GM18870 (cell line): ENCODE data around the gene MECR.

ENCODE experiments used
- ATAC-seq: cut with Tn5 transposase; IDR thresholded peaks from one replicate; pipeline ENCODE4 v1.9.1; 2021; ENCODE audit warnings: moderate library complexity; ENCODE audit not compliant: unreplicated experiment

The MECR gene

DNA sequence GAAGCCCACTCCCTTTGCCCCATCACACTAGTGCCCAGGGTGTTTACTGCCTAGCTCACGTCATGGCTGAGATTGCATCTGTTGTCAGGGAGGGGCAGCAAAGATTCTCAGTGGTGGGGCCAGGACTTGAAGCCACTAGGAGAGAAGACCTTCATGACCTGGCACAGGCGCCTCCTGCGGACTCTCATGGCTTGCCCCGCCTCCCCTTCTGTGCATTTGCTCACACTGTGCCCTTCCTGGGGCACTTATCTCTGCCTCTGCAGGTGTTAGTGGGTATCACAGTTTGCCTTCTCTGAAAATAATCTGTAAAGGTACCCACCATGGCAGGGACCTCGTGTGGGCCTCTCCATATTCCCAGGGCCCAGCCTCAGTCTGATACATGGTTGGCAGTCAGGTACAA lies 25.7 kb upstream of the MECR start:
- ATAC-seq = no peak

DNA sequence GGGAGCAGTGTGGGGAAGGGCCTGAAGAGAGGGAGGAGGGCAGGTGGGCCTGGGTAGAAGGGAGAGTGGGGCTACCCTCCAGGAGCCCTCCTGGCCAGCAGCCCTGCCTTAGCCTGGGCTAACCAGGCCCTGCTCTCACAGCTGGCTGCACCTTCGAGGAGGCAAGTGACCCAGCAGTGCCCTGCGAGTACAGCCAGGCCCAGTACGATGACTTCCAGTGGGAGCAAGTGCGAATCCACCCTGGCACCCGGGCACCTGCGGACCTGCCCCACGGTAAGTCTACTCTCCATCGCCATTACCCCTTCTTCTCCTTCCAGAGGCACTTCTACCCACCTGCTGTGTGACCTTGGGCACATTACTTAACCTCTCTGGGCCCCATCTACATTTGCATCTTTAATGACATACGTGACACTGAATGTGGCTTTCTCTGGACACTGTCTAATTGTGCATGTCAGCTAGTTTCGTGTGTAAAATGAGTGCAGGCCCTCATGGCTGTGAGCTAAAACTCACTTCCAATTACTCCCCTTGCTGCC lies 24.5 kb upstream of the MECR start:
- no peak for ATAC-seq

DNA sequence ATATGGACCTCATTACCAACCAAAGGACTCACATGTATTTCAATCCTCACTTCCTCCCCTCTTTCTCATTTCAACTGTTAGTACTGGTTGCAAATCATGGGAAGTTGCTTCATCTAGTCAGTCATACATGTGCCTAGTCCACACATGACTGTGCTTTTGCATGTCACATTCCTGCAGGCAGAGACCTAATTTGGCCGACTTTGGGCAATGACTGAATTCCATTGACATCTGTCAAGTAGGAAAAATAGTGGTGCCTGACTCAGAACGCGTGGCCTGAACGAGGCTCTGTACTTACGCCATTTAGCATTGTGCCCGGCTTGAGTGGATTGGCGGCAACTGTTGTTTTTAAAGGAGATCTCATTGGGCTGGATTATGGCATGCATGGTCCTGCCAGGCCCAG lies 23.6 kb upstream of the MECR start:
- ATAC-seq = no peak

DNA sequence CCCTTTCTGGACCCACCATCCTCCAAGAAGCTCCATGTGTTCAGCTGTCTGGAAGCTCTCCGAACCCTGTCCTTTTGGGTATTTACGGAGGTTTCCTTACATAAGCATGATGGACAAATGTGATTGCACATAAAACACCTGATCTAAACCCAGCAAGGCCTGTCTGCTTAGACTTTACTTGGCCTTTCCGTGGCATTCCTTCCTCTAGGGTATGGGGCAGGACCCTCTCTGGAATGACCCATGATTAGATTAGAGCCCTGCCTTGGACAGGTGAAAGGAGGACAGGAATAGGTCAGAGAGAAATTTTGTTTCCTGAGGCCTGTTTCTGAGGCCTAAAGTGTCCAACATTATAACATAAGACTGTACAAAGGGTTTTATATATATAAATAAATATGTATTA lies 22.4 kb upstream of the MECR start:
- no peak for ATAC-seq

DNA sequence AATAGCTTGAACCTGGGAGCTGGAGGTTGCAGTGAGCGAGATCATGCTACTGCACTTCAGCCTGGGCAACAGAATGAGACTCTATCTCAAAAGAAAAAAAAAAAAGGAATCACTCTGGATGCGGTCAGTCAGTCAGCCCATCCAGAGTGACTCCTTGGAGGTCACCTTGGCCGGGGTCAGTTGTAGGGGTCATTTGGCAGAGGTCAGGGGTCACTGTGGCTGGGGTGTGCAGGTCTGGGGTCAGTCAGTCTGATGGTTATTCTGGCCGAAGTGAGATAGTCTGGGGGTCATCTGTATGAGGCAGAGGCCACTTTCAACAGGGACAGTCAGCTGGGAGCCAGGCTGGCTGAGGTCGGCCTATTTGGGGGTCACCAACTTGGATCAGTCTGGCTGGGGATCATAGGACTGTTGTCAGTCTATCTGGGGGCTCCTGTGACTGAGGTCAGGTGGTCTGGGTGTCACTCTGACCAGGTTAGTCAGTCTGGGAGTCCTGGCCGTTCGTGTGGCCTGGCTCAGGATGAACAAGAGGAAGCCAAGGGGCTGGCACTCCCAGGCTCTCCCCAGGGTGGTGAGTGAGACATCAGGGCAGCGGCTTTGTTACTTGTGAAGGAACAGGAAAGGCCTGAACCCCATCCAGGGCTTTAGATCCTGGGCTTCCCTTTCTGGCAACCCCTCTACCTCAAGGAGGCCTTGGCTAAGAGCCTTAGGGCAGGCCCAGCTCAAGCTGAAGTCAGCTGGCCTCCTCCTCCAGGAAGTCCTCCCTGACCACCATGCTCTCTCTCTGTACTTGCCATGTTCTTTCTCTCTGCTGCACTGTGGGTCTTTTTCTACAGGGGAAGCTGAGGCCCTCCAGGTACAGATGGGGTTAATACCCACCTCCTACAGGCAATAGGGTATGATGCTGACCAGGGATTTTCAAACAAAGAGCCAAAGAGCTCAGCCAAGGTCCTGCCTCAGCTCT lies 20.7 kb upstream of the MECR start:
- no peak for ATAC-seq

DNA sequence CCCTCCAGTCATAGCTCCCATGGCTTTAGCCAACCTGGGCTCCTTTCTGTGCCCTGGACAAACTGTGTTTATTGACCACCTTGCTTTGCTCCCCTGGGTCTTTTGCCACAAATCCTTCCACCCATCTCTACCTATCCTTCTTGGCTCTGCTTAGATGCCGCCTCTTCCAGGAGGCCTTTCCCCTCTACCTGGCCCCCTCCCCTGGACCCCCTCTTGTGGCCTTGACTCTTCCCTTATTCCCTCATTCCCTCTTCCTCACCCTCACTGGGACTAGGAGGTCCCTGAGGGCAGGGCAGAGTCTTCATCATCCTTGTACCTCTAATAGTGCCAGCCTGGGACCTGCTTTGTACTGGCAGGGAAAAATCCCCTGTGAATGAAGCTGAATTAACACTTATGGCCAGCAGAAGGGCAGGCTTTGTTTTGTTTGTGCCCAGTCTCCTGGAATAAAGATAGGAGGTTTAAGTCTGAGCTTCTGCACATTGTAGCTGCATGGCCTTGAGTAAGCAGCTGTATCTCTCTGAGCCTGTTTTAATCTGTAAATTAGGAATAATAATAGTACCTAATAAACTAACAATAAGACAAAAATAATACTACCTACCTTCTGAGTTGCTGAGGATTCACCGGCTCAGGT lies 19.3 kb upstream of the MECR start:
- no peak for ATAC-seq

DNA sequence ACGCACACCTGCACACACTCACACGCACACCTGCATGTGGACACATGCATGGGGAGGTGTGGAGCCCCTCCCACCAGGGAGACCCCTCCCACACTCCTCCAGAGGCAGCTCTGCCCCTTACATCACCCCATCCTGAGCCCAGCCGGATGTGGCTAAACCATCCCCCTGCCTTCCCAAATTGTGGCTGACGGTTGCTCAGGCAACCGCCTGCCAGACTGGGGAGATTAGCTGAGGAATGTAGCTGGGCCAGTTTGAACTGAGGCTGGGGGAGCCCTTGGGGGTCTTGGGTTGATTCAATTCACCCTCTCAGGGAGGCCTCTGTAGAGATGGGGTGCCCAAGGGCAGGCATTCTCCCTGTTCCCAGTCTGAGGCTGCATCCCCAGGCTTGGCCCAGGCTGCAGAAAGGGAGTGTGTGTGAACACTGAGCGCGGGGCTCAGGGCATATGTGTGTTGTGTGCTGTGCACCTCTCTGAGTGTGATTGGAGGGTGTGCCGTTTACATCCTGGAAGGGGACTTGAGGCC lies 18.5 kb upstream of the MECR start:
- ATAC-seq = no peak

DNA sequence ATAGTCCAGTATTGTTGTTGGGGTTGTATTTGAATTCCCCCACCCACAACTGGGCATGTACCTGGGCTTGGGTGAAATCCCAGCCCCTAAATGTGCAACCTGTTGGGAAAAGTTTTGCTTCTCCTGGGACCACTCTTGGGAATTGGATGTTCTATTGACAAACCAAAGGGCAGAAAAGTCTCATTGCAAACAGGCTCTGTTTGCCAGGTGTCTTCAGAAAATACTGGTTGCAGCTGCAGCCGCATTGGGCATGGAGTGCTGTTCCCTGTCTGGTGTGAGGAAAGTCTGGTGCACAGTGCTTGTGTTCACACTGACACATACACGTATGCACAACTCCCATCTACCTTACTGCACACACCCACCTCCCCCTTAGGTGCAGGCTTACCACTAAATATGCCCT lies 17.7 kb upstream of the MECR start:
- ATAC-seq = no peak

DNA sequence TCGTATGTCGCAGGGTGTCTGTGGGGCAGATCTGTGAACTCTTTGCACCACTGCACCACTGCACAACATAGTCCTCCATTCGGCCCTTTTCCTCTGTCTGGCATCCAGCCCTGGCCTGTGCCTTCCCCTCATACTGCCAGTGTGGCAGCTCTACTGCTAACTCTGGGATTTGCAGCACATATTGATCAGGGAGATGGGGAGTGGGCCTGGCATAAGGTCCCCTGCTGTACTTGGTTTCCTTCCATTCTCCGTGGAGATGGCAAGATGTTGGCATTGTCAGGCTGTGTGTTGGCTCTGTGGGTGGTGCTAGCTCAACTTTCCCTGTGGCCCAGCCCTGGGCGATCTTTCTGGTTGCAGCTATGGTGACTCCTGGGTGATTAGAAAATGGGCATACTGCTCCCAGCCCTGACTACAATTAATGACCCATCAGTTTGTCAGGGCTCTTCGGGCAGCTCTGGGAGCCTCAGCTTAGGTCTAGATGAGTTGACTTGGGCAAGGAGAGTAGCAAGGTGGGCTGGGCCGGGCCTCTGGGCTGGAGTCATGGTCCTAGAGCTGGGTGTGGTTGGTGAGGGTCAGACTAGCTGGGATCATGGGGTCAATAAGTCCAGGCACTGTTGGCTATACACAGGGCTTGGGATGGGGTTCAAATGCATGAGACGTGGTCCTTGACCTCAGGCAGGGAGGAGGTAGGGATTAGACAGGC lies 17.0 kb upstream of the MECR start:
- no peak for ATAC-seq

DNA sequence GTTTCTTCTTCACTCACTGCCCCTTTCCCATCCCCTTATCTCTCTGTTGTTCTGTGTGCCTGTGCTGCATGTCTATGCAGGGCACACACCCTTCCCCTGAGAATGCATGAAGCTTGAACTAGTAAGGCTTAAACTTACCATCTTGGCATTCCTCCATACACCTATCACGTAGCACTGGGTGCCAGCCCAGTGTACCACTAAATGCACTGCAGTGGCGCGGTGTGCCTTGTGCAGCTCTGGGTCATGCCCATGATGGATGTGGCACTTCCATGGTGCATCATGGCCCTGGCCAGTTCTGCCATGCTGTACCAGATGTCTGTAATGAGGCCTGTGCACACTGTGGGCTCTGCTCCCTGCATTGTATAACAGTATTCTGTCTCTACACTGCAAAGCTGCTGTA lies 16.3 kb upstream of the MECR start:
- no peak for ATAC-seq

DNA sequence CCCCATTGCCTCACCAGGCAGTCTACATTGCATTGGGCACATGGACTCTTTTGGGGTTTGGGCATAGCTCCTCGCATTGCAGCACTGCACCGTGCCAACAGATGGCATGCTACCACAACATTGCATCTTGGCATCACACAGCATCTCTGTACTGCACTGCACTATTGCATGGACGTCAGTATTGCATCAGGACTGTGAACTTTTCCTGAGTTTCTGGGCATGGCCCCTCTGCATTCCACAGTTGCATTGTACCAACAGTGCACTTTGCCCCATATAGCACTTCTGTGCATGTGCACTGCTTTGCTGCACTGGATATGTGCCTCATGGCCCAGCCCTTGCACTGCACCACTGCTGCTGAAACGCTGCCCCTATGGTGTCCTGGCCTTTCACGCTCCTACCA lies 15.1 kb upstream of the MECR start:
- no peak for ATAC-seq

DNA sequence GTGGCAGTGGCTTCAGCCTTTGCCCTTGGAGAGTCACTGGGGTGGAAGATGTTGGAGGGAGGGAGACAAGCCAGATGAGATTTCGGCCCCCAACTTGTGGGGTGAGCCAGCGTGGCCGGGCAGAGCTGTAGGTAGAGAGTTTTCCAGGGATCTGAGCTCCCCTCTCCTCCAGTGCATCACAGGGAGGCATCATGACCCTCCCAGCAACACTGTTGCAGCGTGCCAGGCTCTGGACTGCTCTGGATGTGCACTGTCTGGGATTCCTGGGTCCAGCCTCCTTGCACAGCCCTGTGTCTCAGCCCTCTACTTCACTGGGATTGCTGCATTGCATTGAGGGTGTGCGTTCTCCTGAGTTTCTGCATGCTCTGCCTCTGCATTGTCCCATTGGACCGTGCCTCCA lies 14.5 kb upstream of the MECR start:
- no peak for ATAC-seq

DNA sequence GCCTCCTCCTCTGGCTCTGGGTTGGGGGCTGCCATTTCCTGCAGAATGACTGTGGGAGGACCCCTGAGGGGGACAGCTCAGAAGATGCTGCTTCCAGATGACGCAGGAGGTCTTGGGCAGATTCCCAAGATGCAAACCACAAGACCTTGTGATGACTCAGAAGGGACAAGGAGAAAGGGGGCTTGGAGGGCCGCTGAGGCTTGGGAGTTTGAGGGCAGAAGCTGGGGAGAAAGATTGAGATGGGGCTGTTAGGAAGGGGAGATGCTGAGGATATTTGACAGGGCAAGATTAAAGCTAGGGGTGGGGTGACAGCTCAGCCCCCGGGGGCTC lies 13.1 kb upstream of the MECR start:
- ATAC-seq = no peak

DNA sequence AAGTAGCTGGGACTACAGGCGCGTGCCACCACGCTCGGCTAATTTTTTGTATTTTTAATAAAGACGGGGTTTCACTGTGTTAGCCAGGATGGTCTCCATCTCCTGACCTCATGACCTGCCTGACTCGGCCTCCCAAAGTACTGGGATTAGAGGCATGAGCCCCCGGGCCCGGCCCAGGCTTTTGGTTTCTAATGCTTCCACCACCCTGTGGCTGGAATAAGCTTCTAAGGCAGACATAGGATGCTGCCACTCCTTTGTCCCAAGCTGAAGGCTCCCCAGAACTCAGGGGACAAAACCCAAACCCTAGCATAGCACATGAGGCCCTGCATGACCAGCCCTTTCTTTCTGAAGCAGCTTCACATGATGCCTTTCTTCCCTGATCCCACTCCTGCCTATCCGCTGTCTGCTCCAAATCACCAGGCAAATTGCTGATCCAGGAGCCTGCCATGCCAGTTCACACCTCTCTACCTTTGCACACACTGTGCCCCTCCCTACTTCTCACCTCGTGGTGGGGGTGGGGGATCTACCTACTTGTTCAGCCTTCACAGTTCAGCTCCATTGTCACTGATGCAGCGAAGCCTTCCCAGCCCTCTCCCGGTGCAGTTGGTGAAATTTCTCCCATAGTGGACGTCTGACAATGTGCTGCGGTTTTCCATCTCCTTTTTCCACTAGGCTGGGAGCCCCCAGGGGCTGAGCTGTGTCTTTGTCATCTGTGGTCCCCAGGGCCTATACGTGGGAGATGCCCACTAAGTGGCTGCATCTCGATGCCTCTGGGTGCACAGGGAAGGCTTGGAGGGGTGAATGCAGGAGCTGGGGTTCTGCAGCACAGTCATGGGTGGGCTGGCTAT lies 12.5 kb upstream of the MECR start:
- ATAC-seq = no peak

DNA sequence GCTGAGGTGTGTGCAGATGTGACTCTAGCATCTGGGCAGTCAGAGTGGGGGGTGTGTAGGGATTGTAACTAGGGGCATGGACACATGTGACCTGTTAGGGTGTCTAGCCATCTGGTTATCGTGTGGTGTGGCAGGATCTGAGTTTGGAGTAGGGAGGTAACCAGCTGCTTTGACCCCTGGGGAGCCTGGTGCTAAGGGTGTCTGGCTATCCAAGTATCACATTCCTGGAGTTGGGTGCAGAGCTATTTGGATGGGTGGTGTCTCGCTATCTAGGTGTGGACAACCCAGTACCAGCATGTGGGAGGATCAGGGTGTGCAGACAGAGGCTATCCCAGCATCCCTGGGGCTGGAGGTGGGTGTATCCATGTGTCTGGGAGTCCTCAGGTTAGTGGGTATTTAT lies 10.3 kb upstream of the MECR start:
- no peak for ATAC-seq

DNA sequence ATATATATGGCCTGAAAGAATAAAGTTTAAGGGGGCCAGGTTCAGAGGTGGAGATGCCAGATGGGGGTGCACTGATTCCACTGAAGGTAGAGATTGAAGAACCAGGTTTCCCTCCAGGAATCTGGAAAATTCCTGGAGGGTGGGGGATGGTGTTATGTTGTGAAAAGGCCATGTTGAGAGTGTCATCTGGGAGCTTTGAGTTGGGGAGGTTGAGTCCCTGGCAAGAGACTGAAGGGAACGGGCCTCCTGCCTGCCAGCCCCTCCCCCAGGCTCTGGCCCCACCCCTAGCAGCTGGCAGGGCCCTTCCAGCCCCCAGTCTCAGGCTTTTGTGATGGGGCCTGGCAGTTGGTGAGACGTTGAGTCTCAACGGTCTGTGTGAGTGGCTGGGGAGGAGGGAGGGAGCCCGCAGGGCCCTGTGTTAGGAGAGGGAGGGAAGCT lies 9.7 kb upstream of the MECR start:
- no peak for ATAC-seq

DNA sequence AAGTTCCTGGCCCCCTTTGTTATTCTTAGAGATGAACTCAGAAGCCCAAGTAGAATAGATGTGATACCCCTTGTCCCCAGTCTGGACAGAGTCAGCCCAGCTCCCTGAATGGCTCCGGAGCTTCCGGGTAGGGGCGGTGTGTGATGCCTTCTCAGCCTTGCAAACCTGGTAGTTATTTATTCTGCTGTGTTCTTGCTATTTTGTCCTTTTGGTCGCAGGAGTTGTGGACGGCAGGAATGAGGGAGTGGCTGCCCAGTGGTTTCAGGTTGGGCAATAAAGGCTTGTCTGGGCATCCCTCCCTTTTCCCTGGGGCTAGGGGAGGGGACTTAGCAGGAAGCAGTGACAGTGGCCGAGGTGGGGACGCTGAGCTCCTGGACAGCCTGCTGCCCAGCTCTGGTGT lies 8.4 kb upstream of the MECR start:
- no peak for ATAC-seq

DNA sequence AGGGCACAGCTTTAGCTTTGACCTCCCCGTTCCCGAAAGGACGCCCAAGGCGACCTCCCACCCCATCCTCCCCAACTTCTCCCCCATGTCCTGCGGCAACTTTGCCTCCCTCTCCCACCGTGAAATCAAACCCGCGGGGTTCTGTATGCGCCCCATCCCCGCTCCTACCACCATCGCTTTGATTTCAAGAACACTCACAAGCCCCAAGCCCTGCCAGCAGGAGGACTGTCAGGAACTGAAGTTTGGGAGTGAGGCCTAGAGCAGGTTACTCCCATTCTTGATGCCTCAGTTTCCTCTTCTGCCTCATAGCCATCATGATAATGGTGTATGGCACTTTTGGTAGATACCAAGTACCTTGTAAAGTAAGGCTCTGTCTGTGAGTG lies 7.9 kb upstream of the MECR start:
- ATAC-seq = no peak

DNA sequence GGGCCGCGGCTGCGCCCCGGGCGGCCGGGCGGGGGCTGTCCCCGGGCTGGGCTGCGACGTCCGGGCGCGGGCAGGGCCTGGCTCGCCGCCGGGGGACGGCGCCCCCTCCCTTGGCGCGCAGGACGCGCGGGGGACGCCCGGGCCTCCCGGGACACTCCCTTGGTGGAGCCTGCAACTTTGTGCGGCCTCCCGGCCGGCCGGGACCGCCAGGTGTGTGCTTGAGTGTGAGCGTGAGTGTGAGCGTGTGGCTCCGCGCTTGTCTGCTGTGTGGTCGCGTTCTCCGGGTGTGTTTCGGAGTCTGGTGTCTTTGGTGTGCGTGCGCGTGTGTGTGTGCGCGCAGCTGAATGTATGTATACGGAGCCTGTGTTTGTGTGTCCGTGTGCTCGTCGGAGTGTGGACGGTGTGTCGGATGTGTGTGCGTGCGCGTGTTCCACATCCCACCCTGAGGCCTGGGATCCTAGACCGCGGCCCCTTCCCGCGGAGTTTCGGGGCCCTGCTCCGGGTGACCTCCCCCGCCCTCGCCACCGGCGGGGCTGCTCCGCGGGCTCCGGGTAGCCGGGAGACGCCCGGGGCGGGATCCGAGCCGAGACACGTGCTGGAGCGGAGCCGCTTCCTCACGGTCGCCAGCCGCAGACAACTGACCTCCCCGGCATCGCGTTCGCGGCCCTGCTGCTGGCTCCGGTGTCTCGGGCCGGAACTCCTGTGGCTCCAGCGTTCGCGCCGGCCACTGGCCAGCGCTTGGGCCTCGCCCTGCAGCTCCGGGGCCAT lies 7.3 kb upstream of the MECR start:
- no peak for ATAC-seq
